Vagina (tissue), 2 donors: ENCODE results near the gene RPTOR. TPM values are rescaled to one million over a fixed set of nuclear protein-coding genes. Genes with fewer than 3 reads are reported as not detected.

ENCODE experiments used
- DNase-seq, 2 donors: peaks; one replicate each; pipeline ENCODE4 v3.0.0-alpha.2; 2017; ENCODE audit errors: extremely low spot score in 2 of 2
- H3K27ac ChIP-seq: fragments of 200-600 bp; sonication (generic); one replicate; pipeline ENCODE4 v1.5.1; 2019
- H3K27me3 ChIP-seq: fragments of 200-600 bp; sonication (generic); one replicate; pipeline ENCODE4 v1.5.1; 2019
- H3K36me3 ChIP-seq, 2 donors: fragments of 200-600 bp; sonication (generic); one replicate each; pipeline ENCODE4 v1.5.1; 2017 to 2019
- H3K4me1 ChIP-seq: fragments of 200-600 bp; sonication (generic); one replicate; pipeline ENCODE4 v1.5.1; 2019
- H3K4me3 ChIP-seq, 2 donors: fragments of 200-600 bp; sonication (generic); 1 replicate in 1 of 2; 2 replicates in 1 of 2; pipeline ENCODE4 v1.5.1; 2016 to 2019
- H3K9me3 ChIP-seq: fragments of 200-600 bp; sonication (generic); one replicate; pipeline ENCODE4 v1.5.1; 2019
- POLR2A ChIP-seq, 2 donors: fragments of 450-650 bp; IDR thresholded peaks; one replicate each; pipeline ENCODE4 v1.6.1; 2017; ENCODE audit warnings: antibody characterized with exemption in 2 of 2, mild to moderate bottlenecking in 2 of 2, moderate library complexity in 2 of 2
- POLR2AphosphoS5 ChIP-seq, 2 donors: sonication (generic); formaldehyde crosslinking; IDR thresholded peaks; one replicate each; pipeline ENCODE4 v1.9.0; 2017; ENCODE audit warnings: antibody characterized with exemption in 2 of 2, mild to moderate bottlenecking in 2 of 2, low read depth in 1 of 2; ENCODE audit not compliant: insufficient read depth in 1 of 2
- intact Hi-C: fragments of 100-400 bp; cut with DNase I; formaldehyde crosslinking; loops from one replicate; pipeline ENCODE4 v1.15.1; 2023
- total RNA-seq: library from RNA; depleted of rRNA; stranded (reverse); fragments of >200 nt; gene quantifications from one replicate; pipeline ENCODE4 v1.2.3, GENCODE V29; 2016
- TF ChIP-seq, protein P1 (sequence below), 3 experiments: fragments of 450-650 bp in 2 of 3; fragments of 200-600 bp in 1 of 3; sonication (generic) in 1 of 3; IDR thresholded peaks; one replicate each; pipeline ENCODE4 v1.5.1; 2017 to 2019; ENCODE audit warnings: antibody characterized with exemption in 3 of 3, mild to moderate bottlenecking in 2 of 3, moderate library complexity in 2 of 3

The RPTOR gene
- total RNA-seq, 1 donor from 2014 or later, result 38.3 TPM

DNA sequence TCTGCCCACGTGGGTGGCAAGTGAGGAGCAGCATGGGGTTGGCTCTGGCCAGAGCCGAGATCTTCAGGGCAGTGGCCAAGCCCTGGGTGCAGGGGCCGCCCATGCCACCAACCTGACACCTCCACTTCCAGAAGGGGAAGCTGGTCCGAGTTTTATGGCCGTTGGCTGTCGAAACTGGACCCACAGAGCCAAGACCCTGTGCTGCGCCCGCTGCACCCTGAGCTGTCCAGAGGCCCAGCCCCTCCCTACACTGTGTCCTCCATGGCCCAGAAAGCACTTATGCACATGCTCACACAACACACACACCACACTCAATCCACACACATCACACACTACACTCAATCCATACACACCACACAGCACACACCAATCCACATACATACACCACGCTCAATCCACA is 33.9 kb upstream of the RPTOR start:
- H3K9me3 ChIP-seq, result no peaks in the 10 kb centered on the region
- no peaks in the 10 kb centered on the region for H3K27me3 ChIP-seq
- intact Hi-C loops, result no loop called here
- no peak overlapping the region for H3K27ac ChIP-seq
- TF ChIP-seq POLR2AphosphoS5 (IDR thresholded peaks at IDR 0.05; ENCODE audit: insufficient read depth in 1 of 2, low read depth in 1 of 2), result no peak
- H3K4me3 ChIP-seq, result no peak overlapping the region
- no peaks in the 10 kb centered on the region for H3K36me3 ChIP-seq
- H3K4me1 ChIP-seq, result no peaks in the 10 kb centered on the region
- no peak for DNase-seq

DNA sequence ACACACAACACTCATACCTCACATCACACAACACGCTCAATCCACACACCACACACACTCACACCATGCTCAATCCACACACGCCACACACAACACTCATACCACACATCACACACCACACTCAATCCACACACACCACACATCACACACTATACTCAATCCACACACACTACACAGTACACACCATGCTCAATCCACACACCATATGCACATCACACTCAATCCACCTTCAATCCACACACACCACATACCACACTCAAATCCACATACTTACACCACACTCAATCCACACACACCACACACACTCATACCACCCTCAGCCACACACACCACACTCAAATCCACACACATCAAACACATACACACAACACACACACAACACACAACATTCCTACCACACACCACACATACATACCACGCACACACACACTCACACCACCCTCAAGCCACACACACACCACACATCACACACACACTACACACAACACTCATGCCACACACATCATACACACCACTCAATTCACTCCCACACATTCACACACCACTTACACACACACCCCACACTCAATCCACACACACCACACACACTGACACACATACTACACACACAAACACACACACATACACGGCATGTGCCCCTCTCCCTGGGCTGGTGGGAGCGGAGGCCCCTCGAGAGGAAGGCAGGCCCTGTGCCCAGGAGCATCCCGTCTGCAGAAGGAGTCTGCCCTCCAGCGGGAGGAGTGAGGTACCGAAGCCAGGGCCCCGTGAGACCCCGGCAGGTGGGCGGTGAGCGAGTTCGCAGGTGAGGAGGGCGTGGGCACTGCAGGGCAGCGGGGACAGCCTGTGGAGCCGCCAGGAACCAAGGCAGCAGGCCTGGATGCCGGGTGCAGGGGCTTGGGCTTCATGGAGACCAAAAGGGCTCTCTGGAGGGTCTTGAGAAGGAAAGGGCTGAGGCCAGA is 33.1 kb upstream of the RPTOR start:
- H3K27ac ChIP-seq, result no peak overlapping the region
- no peaks in the 10 kb centered on the region for H3K9me3 ChIP-seq
- H3K4me1 ChIP-seq, result no peaks in the 10 kb centered on the region
- H3K36me3 ChIP-seq, result no peaks in the 10 kb centered on the region
- no peak overlapping the region for H3K4me3 ChIP-seq
- intact Hi-C loops, result no loop called here
- no peak for DNase-seq
- H3K27me3 ChIP-seq, result no peaks in the 10 kb centered on the region
- TF ChIP-seq, protein P1, sequence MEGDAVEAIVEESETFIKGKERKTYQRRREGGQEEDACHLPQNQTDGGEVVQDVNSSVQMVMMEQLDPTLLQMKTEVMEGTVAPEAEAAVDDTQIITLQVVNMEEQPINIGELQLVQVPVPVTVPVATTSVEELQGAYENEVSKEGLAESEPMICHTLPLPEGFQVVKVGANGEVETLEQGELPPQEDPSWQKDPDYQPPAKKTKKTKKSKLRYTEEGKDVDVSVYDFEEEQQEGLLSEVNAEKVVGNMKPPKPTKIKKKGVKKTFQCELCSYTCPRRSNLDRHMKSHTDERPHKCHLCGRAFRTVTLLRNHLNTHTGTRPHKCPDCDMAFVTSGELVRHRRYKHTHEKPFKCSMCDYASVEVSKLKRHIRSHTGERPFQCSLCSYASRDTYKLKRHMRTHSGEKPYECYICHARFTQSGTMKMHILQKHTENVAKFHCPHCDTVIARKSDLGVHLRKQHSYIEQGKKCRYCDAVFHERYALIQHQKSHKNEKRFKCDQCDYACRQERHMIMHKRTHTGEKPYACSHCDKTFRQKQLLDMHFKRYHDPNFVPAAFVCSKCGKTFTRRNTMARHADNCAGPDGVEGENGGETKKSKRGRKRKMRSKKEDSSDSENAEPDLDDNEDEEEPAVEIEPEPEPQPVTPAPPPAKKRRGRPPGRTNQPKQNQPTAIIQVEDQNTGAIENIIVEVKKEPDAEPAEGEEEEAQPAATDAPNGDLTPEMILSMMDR (IDR thresholded peaks at IDR 0.05), result no peak
- TF ChIP-seq POLR2AphosphoS5 (IDR thresholded peaks at IDR 0.05; ENCODE audit: insufficient read depth in 1 of 2, low read depth in 1 of 2), result no peak
- no peak for TF ChIP-seq POLR2A (IDR thresholded peaks at IDR 0.05)

DNA sequence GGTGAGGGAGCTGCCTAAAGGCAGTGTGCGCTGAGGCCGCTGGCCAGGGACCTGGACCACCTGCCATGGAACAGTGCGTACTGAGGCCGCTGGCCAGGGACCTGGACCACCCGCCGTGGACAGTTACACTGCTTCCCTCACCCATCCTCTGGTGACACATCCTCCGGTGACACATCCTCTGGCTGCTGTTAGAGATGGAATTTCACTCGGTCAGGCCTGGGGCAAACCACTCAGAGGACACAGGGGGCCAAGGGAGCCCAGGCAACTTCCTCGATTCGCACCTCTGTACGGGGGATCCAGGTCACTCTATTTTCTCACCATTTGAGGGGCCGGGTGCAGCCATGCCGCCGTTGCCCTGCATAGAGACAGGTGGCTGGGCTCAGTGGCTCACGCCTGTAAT is 32.4 kb upstream of the RPTOR start:
- DNase-seq, result no peak
- no peaks in the 10 kb centered on the region for H3K27me3 ChIP-seq

DNA sequence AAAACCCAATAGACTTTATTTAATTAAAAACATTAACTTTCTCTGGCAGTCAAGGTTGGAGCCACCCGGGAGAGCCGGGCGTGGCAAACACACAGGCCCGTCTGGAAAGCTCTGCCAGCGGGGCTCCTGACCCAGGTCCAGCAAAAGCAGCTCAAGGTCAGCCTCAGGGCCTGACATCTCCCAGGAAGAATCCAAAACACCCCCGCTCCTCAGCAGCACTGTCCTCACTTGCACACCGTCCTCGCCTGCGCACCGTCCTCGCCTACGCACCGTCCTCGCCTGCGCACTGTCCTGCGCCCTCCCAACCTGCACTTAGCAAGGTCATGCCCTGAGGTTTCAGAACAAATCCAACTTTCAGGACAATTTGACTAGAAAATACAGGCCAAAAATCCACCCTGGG is 31.4 kb upstream of the RPTOR start:
- Histone ChIP-seq H3K27ac (no peak overlapping the region), H3K4me3 (no peak overlapping the region), H3K9me3 (no peaks in the 10 kb centered on the region), H3K36me3 (no peaks in the 10 kb centered on the region), H3K27me3 (no peaks in the 10 kb centered on the region), H3K4me1 (no peaks in the 10 kb centered on the region)
- TF ChIP-seq POLR2AphosphoS5 (IDR thresholded peaks at IDR 0.05; ENCODE audit: insufficient read depth in 1 of 2, low read depth in 1 of 2), result no peak
- TF ChIP-seq POLR2A (IDR thresholded peaks at IDR 0.05), result no peak
- TF ChIP-seq, protein P1 (IDR thresholded peaks at IDR 0.05), result no peak
- intact Hi-C loops, result no loop called here
- no peak for DNase-seq

More for the DNA sequence above, 32.4 kb upstream of the RPTOR start:
- H3K9me3 ChIP-seq, result no peaks in the 10 kb centered on the region
- H3K36me3 ChIP-seq, result no peaks in the 10 kb centered on the region
- no peak overlapping the region for H3K4me3 ChIP-seq
- H3K4me1 ChIP-seq, result no peaks in the 10 kb centered on the region
- intact Hi-C loops, result no loop called here
- TF ChIP-seq POLR2A (IDR thresholded peaks at IDR 0.05), result no peak
- no peak for TF ChIP-seq POLR2AphosphoS5 (IDR thresholded peaks at IDR 0.05; ENCODE audit: insufficient read depth in 1 of 2, low read depth in 1 of 2)
- TF ChIP-seq, protein P1 (IDR thresholded peaks at IDR 0.05), result no peak
- H3K27ac ChIP-seq, result no peak overlapping the region

DNA sequence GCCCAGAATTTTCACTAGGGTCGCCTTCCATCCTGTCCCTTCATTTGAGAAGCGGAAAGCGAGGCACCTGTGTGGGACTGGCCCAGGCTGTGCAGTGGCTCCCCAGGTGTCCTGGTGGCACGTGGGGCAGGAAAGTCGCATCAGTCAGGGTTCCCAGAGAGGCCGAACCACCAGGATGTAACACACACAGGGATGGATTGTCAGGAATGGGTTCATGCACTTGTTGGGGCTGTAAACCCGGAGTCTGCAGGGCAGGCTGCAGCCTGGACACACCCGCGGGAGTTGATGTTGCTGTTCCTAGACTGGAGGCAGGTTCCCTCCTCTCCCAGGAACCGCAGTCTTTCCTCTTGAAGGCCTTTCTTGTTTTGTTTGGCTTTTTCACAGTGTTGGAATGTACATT is 30.7 kb upstream of the RPTOR start:
- Histone ChIP-seq H3K27ac (no peak overlapping the region), H3K36me3 (no peaks in the 10 kb centered on the region), H3K27me3 (no peaks in the 10 kb centered on the region), H3K4me3 (no peak overlapping the region), H3K9me3 (no peaks in the 10 kb centered on the region), H3K4me1 (no peaks in the 10 kb centered on the region)
- no peak for DNase-seq
- TF ChIP-seq POLR2A (IDR thresholded peaks at IDR 0.05) (no peak), POLR2AphosphoS5 (IDR thresholded peaks at IDR 0.05; ENCODE audit: insufficient read depth in 1 of 2, low read depth in 1 of 2) (no peak)
- TF ChIP-seq, protein P1 (IDR thresholded peaks at IDR 0.05), result no peak
- intact Hi-C loops, result no loop called here
